Gastroesophageal sphincter (tissue), 4 donors: ENCODE results near the gene KPTN. TPM values are rescaled to one million over a fixed set of nuclear protein-coding genes. Genes with fewer than 3 reads are reported as not detected.

ENCODE experiments used
- ATAC-seq: fragments of 150-250 bp; one replicate; pipeline ENCODE4 v1.9.1; 2016; ENCODE audit warnings: mild to moderate bottlenecking, moderate library complexity
- H3K27ac ChIP-seq, 4 donors: fragments of 200-600 bp; sonication (generic) in 3 of 4; 1 replicate in 3 of 4; 2 replicates in 1 of 4; pipeline ENCODE4 v1.5.1; 2016 to 2019
- H3K27me3 ChIP-seq: fragments of 200-600 bp; sonication (generic); one replicate; pipeline ENCODE4 v1.5.1; 2019
- H3K36me3 ChIP-seq, 2 donors: fragments of 200-600 bp; sonication (generic); one replicate each; pipeline ENCODE4 v1.5.1; 2019; ENCODE audit warnings: control low read depth in 1 of 2
- H3K4me1 ChIP-seq, 3 donors: fragments of 200-600 bp; sonication (generic); 1 replicate in 2 of 3; 2 replicates in 1 of 3; pipeline ENCODE4 v1.5.1; 2016 to 2019; ENCODE audit warnings: control low read depth in 2 of 3
- H3K4me3 ChIP-seq, 2 donors: fragments of 200-600 bp; sonication (generic); one replicate each; pipeline ENCODE4 v1.5.1; 2019; ENCODE audit warnings: mild to moderate bottlenecking in 1 of 2, moderate library complexity in 1 of 2
- H3K9me3 ChIP-seq, 3 donors: fragments of 200-600 bp; sonication (generic); one replicate each; pipeline ENCODE4 v1.5.1; 2017 to 2019; ENCODE audit warnings: control low read depth in 2 of 3
- EP300 ChIP-seq: sonication (generic); formaldehyde crosslinking; IDR thresholded peaks from one replicate; pipeline ENCODE4 v1.6.1; 2017; ENCODE audit warnings: antibody characterized with exemption, mild to moderate bottlenecking
- POLR2A ChIP-seq, 2 donors: fragments of 450-650 bp; IDR thresholded peaks; one replicate each; pipeline ENCODE4 v1.6.1; 2017; ENCODE audit warnings: antibody characterized with exemption in 2 of 2, mild to moderate bottlenecking in 2 of 2, moderate library complexity in 1 of 2
- POLR2AphosphoS5 ChIP-seq: sonication (generic); formaldehyde crosslinking; IDR thresholded peaks from one replicate; pipeline ENCODE4 v1.6.1; 2017; ENCODE audit warnings: antibody characterized with exemption
- WGBS, 2 donors: methylation state at CpG; one replicate each; pipeline ENCODE4 v1.1.5; 2018; ENCODE audit warnings: low coverage in 1 of 2; 5-methylcytosine and 5-hydroxymethylcytosine counted together
- total RNA-seq, 4 donors: library from RNA; depleted of rRNA; stranded (reverse); fragments of >200 nt; gene quantifications; one replicate each; pipeline ENCODE4 v1.1.0, GENCODE V29; 2016
- TF ChIP-seq, protein P1 (sequence below), 4 experiments: fragments of 200-600 bp in 2 of 4; fragments of 450-650 bp in 2 of 4; sonication (generic) in 1 of 4; IDR thresholded peaks; one replicate each; pipeline ENCODE4 v1.5.1; 2017 to 2019; ENCODE audit warnings: antibody characterized with exemption in 4 of 4, mild to moderate bottlenecking in 2 of 4, moderate library complexity in 2 of 4

Gene KPTN
- total RNA-seq, 4 donors from 2014 or later = 2.4 to 4.3 (median 3.4) TPM

DNA sequence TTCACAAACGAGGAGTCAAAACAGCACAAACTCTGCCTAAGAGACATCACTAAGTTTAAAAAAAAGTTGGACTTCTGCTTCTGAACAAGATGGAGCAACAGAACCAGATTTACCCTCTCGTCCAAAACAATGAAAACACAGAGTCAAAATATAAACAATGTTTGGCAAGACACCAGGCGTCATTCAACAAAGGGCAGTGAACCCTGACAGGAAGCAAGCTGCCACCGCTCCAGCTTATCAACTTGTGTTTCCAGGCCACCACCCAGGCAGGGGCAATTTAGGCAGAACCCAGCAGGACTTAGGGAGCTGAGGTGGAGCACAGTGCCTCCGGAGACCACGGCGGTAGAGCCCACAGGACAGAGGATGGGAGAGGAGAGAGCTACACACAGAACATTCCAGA lies 39.5 kb upstream of the KPTN start:
- 12 to 40% methylated on average over 5 to 7 of the region's 7 CpGs for WGBS, 2 donors
- no peak for ATAC-seq
- no peak overlapping the region for H3K4me3 ChIP-seq

DNA sequence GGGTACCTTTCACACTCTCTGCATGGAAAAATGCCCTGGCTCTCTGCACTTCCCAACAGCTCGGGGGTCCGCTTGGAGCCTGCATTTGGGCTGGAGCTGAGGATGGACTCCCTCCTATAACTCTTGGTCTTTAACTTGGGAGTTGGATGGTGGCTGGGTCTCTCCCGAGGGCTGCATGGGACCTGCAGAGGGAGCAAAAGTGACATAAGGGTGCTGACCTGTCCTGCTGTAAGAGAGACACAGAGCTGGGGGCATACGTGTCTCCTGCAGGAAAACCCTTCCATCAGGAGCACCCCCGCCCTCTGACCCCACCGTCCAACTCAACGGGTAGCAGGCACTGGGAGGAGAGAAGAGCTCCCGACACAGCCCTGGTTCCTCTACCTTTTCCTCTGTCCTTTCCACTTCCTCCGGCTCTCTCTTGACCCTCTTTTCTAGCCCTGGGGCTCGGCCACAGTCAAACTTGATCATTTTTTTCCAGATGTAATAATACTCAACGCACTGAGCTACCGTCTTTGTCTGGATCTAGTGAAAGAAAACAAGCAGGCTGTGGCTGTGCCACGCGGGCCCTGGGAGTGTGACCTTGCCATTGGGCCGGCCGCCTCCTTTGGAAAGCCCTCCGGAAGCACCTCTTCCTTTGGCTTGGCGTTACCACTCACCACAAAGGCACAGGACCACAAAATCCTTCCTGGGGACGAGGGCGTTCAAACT lies 37.6 kb upstream of the KPTN start:
- WGBS, 2 donors = 27 to 40% methylated on average over 1 to 3 of the region's 20 CpGs
- Histone ChIP-seq H3K4me3 (no peak overlapping the region), H3K4me1 (no peaks in the 10 kb centered on the region), H3K27me3 (peaks cover 32% of the 10 kb centered on the region), H3K36me3 (no peaks in the 10 kb centered on the region), H3K27ac (peak overlapping the region in 2 of 4 donors; percentile 32 to 46), H3K9me3 (no peaks in the 10 kb centered on the region)
- TF ChIP-seq POLR2A (IDR thresholded peaks at IDR 0.05) = no peak
- TF ChIP-seq EP300 = no peak
- TF ChIP-seq, protein P1, sequence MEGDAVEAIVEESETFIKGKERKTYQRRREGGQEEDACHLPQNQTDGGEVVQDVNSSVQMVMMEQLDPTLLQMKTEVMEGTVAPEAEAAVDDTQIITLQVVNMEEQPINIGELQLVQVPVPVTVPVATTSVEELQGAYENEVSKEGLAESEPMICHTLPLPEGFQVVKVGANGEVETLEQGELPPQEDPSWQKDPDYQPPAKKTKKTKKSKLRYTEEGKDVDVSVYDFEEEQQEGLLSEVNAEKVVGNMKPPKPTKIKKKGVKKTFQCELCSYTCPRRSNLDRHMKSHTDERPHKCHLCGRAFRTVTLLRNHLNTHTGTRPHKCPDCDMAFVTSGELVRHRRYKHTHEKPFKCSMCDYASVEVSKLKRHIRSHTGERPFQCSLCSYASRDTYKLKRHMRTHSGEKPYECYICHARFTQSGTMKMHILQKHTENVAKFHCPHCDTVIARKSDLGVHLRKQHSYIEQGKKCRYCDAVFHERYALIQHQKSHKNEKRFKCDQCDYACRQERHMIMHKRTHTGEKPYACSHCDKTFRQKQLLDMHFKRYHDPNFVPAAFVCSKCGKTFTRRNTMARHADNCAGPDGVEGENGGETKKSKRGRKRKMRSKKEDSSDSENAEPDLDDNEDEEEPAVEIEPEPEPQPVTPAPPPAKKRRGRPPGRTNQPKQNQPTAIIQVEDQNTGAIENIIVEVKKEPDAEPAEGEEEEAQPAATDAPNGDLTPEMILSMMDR (IDR thresholded peaks at IDR 0.05) = no peak
- TF ChIP-seq POLR2AphosphoS5 = no peak
- no peak for ATAC-seq

More for the DNA sequence above, 39.5 kb upstream of the KPTN start:
- TF ChIP-seq, protein P1 (IDR thresholded peaks at IDR 0.05) = no peak
- TF ChIP-seq POLR2A (IDR thresholded peaks at IDR 0.05) (no peak), POLR2AphosphoS5 (no peak), EP300 (no peak)
- peak overlapping the region in 1 of 4 donors; percentile 8 for H3K27ac ChIP-seq
- H3K9me3 ChIP-seq = no peaks in the 10 kb centered on the region
- no peaks in the 10 kb centered on the region for H3K36me3 ChIP-seq
- H3K27me3 ChIP-seq = peaks cover 32% of the 10 kb centered on the region
- H3K4me1 ChIP-seq = no peaks in the 10 kb centered on the region

DNA sequence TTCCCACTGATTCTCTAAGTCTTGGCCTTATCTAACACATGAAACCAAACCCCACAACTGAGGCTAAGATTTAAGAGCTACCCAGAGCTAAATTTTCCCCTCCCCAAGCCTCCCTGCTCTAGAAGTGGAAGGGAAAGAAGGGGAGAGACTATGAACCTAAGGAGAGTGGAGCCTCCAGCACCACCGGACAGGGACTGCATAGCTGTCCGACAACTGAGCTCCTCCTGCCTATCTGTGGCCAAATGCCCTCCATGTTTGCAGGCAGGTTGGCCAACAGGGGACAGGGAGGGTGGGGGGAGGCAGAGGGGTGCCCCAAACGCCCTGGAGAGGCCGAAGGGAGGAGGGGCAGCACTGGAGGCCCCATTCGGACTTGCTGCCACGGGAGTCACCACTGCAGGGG lies 36.8 kb upstream of the KPTN start:
- TF ChIP-seq, protein P1 (IDR thresholded peaks at IDR 0.05) = no peak
- TF ChIP-seq POLR2AphosphoS5 (no peak), EP300 (no peak), POLR2A (IDR thresholded peaks at IDR 0.05) (no peak)
- no peaks in the 10 kb centered on the region for H3K36me3 ChIP-seq
- no peak for ATAC-seq
- peaks cover 0 to 4% (median 0%) of the 10 kb centered on the region in 3 donors for H3K4me1 ChIP-seq
- no peaks in the 10 kb centered on the region for H3K9me3 ChIP-seq
- H3K27ac ChIP-seq = no peak overlapping the region
- H3K4me3 ChIP-seq = no peak overlapping the region
- WGBS, 2 donors = 40% methylated on average over 1 of the region's 6 CpGs; no CpG with 5 or more reads in 1 of the 2 donors
- H3K27me3 ChIP-seq = peaks cover 32% of the 10 kb centered on the region

DNA sequence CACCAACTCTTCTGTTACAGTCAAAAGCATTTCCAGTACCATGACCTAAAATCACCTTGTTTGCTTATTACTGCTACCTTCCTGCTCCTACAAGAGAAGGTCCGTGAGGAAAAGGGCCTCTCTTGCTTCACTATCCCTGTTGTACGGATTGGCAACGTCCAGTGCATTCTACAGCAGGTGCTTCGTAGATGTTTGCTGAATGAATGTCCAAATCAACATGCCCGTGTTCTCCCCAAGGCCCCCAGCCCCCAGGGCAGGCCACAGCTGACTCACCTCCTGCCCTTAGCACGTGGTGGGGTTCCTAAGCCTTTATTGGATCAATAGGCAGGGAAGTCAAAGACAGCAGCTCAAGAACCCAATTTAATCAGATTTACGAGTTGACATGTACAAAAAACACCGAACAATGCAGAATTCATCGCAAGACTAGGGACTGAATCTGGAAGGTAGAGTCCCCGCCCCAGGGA lies 36.4 kb upstream of the KPTN start:
- H3K27me3 ChIP-seq = peaks cover 32% of the 10 kb centered on the region
- TF ChIP-seq POLR2A (IDR thresholded peaks at IDR 0.05) (no peak), EP300 (no peak), POLR2AphosphoS5 (no peak)
- TF ChIP-seq, protein P1 (IDR thresholded peaks at IDR 0.05) = no peak
- no peaks in the 10 kb centered on the region for H3K36me3 ChIP-seq
- no peak overlapping the region for H3K4me3 ChIP-seq
- H3K27ac ChIP-seq = no peak overlapping the region
- H3K9me3 ChIP-seq = no peaks in the 10 kb centered on the region
- ATAC-seq = no peak
- 72 to 92% methylated on average over 2 to 5 of the region's 10 CpGs for WGBS, 2 donors
- peaks cover 0 to 7% (median 0%) of the 10 kb centered on the region in 3 donors for H3K4me1 ChIP-seq

DNA sequence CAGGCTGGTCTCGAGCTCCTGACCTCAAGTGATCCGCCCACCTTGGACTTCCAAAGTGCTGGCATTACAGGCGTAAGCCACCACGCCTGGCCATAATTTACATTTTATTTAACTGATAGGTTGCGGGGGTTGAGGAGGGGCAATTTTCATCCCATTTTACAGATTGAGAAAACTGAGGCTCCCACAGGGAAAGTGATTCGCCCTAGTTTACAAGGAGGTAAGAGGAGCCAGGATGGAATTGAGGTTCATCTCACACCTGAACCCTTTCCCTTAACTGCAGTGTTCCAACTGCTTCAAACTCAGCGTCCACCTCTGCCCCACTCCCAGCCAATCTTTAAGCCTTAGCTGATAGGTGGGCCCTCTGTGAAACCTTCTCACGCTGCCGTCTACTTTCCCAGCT lies 34.8 kb upstream of the KPTN start:
- ATAC-seq = no peak
- no peaks in the 10 kb centered on the region for H3K9me3 ChIP-seq
- H3K4me1 ChIP-seq = peaks cover 0 to 11% (median 0%) of the 10 kb centered on the region in 3 donors
- TF ChIP-seq, protein P1 (IDR thresholded peaks at IDR 0.05) = no peak
- TF ChIP-seq POLR2A (IDR thresholded peaks at IDR 0.05) = no peak
- no peak for TF ChIP-seq POLR2AphosphoS5
- no peak for TF ChIP-seq EP300
- peaks cover 27% of the 10 kb centered on the region for H3K27me3 ChIP-seq
- H3K4me3 ChIP-seq = no peak overlapping the region
- WGBS, 2 donors = 69 to 80% methylated on average over 6 to 8 of the region's 9 CpGs
- no peak overlapping the region for H3K27ac ChIP-seq
- no peaks in the 10 kb centered on the region for H3K36me3 ChIP-seq
